Measurements from ENCODE around the gene TBC1D5.

DNA sequence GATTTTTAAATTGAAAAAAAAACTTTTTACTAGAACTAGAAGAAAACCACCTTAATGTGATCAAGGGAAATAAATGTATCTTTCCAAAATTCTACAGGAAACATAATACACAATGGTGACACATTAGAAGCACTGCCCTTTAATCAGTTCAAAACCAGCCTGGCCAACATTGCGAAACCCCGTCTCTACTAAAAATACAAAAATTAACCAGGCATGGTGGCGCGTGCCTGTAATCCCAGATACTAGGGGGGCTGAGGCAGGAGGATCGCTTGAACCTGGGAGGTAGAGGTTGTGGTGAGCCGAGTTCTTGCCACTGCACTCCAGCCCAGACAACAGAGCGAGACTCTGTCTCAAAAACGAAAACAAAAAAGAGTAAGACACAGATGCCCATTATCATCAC, 134.5 kb downstream of the TBC1D5 start:
- TF ChIP-seq, protein P1, sequence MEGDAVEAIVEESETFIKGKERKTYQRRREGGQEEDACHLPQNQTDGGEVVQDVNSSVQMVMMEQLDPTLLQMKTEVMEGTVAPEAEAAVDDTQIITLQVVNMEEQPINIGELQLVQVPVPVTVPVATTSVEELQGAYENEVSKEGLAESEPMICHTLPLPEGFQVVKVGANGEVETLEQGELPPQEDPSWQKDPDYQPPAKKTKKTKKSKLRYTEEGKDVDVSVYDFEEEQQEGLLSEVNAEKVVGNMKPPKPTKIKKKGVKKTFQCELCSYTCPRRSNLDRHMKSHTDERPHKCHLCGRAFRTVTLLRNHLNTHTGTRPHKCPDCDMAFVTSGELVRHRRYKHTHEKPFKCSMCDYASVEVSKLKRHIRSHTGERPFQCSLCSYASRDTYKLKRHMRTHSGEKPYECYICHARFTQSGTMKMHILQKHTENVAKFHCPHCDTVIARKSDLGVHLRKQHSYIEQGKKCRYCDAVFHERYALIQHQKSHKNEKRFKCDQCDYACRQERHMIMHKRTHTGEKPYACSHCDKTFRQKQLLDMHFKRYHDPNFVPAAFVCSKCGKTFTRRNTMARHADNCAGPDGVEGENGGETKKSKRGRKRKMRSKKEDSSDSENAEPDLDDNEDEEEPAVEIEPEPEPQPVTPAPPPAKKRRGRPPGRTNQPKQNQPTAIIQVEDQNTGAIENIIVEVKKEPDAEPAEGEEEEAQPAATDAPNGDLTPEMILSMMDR (IDR thresholded peaks at IDR 0.05) = no peak
- no peak for TF ChIP-seq EZH2 (IDR thresholded peaks at IDR 0.05; ENCODE audit: borderline replicate concordance, insufficient read depth, low read depth, low read length, poor library complexity, severe bottlenecking)

All from B cell (primary cell).